Measurements from ENCODE around the gene TEX55.

DNA sequence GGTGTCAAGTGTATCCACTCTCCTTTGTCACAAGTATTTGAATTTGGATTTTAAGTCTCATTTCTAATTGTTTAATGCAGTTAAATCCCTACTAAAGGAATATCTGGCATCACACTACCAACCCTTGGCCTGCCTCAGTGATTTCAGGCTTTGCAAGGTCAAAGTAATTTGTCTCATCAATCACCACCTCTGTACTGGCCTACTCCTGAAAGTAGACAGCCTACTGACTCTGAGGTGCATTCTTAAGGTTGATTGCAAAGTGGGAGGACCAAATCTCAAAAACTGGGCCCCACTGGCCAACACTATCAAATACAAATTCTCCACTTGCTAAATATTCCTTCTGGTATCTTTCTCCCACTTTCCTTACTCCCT, 851 bp upstream of the TEX55 start:
- TF ChIP-seq, protein P1, sequence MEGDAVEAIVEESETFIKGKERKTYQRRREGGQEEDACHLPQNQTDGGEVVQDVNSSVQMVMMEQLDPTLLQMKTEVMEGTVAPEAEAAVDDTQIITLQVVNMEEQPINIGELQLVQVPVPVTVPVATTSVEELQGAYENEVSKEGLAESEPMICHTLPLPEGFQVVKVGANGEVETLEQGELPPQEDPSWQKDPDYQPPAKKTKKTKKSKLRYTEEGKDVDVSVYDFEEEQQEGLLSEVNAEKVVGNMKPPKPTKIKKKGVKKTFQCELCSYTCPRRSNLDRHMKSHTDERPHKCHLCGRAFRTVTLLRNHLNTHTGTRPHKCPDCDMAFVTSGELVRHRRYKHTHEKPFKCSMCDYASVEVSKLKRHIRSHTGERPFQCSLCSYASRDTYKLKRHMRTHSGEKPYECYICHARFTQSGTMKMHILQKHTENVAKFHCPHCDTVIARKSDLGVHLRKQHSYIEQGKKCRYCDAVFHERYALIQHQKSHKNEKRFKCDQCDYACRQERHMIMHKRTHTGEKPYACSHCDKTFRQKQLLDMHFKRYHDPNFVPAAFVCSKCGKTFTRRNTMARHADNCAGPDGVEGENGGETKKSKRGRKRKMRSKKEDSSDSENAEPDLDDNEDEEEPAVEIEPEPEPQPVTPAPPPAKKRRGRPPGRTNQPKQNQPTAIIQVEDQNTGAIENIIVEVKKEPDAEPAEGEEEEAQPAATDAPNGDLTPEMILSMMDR (IDR thresholded peaks at IDR 0.05) = no peak
- no peak for TF ChIP-seq POLR2A (IDR thresholded peaks at IDR 0.05)
